IPS-11a (cell line): ENCODE results near the gene MICU1.
"Not testable (repeated sequence)": the region's sequence is repeated elsewhere in the genome, so short reads cannot be mapped to it uniquely, and the experiment has no call there.

Experiments used
- H3K4me3 ChIP-seq: one replicate; pipeline ENCODE4 v1.5.1; 2013; ENCODE audit warnings: low read depth, low read length, control low read depth

MICU1 gene

GRCh38 chr10:72509206-72509799, 116.6 kb downstream of the MICU1 start:
- H3K4me3 ChIP-seq: no peak overlapping the region

- H3K4me3 ChIP-seq: no peak overlapping the region
Measured at GRCh38 chr10:72508033-72508432, 117.8 kb downstream of the MICU1 start.

- H3K4me3 ChIP-seq: no peak overlapping the region
Measured at GRCh38 chr10:72506474-72506873, 119.4 kb downstream of the MICU1 start.

GRCh38 chr10:72505435-72505834, 120.4 kb downstream of the MICU1 start:
- H3K4me3 ChIP-seq: no peak overlapping the region

- no peak overlapping the region for H3K4me3 ChIP-seq
Measured at GRCh38 chr10:72503694-72504438, 122.0 kb downstream of the MICU1 start.

- no peak overlapping the region for H3K4me3 ChIP-seq
Measured at GRCh38 chr10:72503241-72503640, 122.6 kb downstream of the MICU1 start.

- no peak overlapping the region for H3K4me3 ChIP-seq
Measured at GRCh38 chr10:72502581-72502980, 123.3 kb downstream of the MICU1 start.

- no peak overlapping the region for H3K4me3 ChIP-seq
Measured at GRCh38 chr10:72499701-72500100, 126.2 kb downstream of the MICU1 start.

- no peak overlapping the region for H3K4me3 ChIP-seq
Measured at GRCh38 chr10:72490951-72491350, 134.9 kb downstream of the MICU1 start.

- no peak overlapping the region for H3K4me3 ChIP-seq
Measured at GRCh38 chr10:72487521-72487920, 138.4 kb downstream of the MICU1 start.

- no peak overlapping the region for H3K4me3 ChIP-seq
Measured at GRCh38 chr10:72487116-72487515, 138.8 kb downstream of the MICU1 start.

- H3K4me3 ChIP-seq: no peak overlapping the region
Measured at GRCh38 chr10:72485701-72486100, 140.2 kb downstream of the MICU1 start.

- no peak overlapping the region for H3K4me3 ChIP-seq
Measured at GRCh38 chr10:72484521-72484920, 141.4 kb downstream of the MICU1 start.

GRCh38 chr10:72483471-72483870, 142.4 kb downstream of the MICU1 start:
- H3K4me3 ChIP-seq: no peak overlapping the region

- H3K4me3 ChIP-seq: no peak overlapping the region
Measured at GRCh38 chr10:72480861-72481260, 145.0 kb downstream of the MICU1 start.

GRCh38 chr10:72477463-72477862, 148.4 kb downstream of the MICU1 start:
- H3K4me3 ChIP-seq: no peak overlapping the region

- H3K4me3 ChIP-seq: no peak overlapping the region
Measured at GRCh38 chr10:72472306-72472705, 153.6 kb downstream of the MICU1 start.

GRCh38 chr10:72470666-72471065, 155.2 kb downstream of the MICU1 start:
- no peak overlapping the region for H3K4me3 ChIP-seq

- H3K4me3 ChIP-seq: not testable (repeated sequence)
Measured at GRCh38 chr10:72467064-72467463, 158.8 kb downstream of the MICU1 start.

- H3K4me3 ChIP-seq: no peak overlapping the region
Measured at GRCh38 chr10:72466018-72466417, 159.9 kb downstream of the MICU1 start.

- no peak overlapping the region for H3K4me3 ChIP-seq
Measured at GRCh38 chr10:72464438-72464837, 161.4 kb downstream of the MICU1 start.

- H3K4me3 ChIP-seq: no peak overlapping the region
Measured at GRCh38 chr10:72462261-72462660, 163.6 kb downstream of the MICU1 start.

GRCh38 chr10:72461085-72461484, 164.8 kb downstream of the MICU1 start:
- H3K4me3 ChIP-seq: no peak overlapping the region
